GDM1 (cell line): ENCODE results near the gene CCDC27.

ENCODE experiments used
- DNase-seq: peaks from one replicate; lab custom pipeline; 2025; lab: John Stamatoyannopoulos, UW

Gene CCDC27

DNA sequence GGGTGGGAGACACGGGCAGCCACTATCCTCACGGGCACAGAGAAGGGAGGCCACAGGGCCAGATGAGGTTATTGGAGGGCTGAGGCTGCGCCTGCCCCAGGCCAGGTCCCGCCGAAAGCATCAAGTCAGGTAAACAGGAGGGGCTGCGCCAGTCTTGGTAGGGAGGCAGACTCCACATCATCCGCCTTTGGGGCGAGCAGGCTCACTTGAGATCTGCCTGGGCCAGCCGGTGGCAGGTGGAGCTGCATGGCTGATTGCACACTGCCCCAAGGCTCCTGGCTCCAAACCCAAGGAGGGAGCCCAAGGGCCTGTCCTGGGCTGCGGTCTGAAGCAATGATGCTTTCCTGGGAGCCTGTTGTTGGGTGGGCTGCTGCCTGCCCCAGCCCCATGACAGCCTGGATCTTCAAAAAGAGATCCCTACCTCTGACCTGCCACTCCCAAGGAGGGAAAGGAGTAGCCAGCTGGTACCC is 24.9 kb downstream of the CCDC27 start:
- DNase-seq = no peak

GRCh38 chr1:3777647-3778589 is 25.7 kb downstream of the CCDC27 start:
- DNase-seq = no peak

DNA sequence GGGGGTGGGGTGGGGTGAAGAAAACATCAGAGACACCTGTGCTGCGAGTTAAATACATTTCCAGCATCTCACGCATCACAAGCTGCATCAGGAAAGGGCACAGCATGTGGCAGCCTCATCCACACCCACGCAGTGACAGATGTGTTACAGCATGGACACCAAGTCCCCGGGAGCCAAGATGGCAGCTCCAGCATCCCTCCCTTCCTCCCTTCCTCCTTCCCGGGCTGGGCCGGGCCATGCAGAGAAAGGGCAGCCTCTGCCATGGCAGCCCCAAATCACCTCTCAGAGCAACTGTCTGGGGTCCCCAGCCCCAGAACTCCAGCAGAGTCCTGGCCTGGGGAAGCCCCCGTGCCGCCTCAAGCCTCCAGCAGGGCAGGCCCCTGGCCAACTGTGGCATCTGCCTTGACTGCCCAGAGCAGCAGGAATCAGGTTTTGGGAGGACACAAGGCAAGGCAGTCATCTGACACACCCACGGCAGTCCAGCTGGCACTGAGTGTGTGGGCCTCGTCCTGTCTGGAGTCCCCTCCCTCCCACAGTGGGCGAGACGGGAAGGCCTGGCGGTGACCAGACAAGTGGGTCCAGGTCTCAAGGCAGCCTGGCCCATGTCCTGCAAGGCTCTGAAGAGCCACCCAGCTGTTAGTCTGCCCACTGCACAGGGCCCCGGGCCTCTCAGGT is 26.5 kb downstream of the CCDC27 start:
- no peak for DNase-seq

- DNase-seq = no peak
Measured at GRCh38 chr1:3779265-3779911, 27.1 kb downstream of the CCDC27 start.

DNA sequence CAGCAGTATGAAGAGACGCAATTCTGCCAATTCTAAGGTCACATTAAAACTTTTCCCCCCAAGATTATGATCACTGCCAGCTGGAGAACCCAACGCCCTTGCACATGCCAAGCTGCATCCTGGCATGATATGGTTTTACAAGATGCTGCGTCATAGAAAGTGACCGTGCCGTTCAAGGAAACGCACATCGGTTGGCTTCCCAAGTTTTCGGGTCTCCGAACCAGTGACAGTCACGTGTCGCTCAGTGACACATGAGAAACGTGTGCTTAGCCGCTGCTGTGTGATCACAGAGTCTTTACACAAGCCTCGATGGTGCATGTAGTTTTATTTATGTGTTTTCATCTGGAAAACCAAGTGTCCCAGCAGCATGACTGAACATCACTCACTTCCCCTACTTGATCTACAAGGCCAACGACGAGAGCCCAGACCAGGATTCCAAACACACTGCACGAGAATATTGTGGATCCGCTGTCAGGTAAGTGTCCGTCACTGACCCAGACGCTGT is 27.7 kb downstream of the CCDC27 start:
- DNase-seq = no peak

DNA sequence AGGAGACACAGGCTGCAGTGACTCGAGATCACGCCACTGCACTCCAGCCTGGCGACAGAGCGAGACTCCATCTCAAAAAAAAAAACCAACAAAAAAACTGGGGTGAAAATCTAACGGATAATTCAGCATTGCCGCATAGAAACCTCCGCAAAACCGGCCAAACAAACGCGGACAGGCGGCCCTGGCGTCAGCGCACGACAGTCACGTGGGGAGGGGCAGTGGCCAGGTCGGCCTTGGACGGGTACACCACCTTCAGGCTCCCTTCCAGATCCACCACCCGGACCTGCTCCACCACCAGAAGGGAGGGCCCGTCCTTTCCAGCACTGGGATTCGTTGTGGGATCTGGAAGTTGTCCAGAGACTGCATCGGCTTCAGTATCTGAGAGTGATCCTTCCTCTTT is 28.7 kb downstream of the CCDC27 start:
- no peak for DNase-seq

DNA sequence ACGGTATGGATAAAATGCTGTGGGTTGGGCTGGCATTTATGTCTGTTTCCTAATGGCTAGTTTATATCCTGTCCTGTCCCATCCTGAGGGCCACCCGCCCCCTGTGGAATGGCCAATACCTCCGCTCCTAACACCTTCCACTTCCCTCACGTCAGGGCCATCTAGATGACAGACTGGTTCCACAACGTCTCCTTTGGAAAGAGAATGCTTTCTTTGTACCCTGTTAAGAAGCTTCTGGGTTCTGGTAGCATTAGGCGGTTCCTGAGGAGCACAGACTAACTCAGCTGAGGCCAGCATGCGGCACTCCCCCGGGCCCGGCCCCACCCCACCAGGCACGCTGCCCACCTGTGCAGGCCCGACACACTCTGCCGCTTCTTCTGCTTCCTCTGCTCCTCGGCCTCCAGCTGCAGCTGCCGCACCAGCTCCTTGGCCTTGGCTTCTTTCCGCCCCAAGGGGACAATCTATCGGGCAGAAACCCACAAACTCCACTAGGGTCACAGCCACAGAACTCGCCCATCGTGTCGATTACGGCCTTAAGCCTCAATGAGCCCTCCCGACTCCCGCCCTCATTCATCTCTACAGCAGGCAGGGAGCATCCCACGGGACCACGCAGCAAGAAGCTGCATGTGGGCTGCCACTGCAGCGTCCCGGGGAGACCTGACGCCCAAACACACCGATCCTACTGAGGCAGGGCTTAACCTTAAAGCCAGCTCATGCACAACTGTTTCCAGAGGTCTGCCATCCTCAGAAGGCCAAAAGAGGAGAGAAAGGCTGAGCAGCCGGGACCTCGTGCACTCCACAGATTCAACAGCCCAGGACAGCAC is 31.6 kb downstream of the CCDC27 start:
- no peak for DNase-seq

GRCh38 chr1:3785045-3785444 is 32.8 kb downstream of the CCDC27 start:
- no peak for DNase-seq

- no peak for DNase-seq
Measured at GRCh38 chr1:3785456-3786157, 33.4 kb downstream of the CCDC27 start.

- DNase-seq = no peak
Measured at GRCh38 chr1:3786468-3787348, 34.5 kb downstream of the CCDC27 start.

DNA sequence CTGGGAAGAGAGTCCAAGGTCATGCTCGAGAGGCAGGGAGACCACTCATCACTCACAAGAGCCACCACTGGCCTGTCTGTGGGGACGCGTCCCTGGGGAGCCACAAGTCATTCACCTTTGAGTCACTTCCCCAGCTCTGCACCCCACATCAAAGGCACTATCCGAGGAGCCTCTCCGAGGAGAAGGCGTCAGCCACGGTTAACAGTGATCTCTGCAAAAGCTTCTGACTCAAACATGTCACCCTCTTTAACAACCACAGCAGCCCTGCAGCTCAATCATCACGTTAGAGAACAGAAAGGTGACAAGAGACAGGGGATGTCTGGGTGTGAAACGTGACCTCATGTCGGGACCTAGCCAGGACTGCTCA is 35.1 kb downstream of the CCDC27 start:
- DNase-seq = no peak

- no peak for DNase-seq
Measured at GRCh38 chr1:3787745-3788605, 35.7 kb downstream of the CCDC27 start.

GRCh38 chr1:3788756-3789420 is 36.6 kb downstream of the CCDC27 start:
- DNase-seq = no peak

DNA sequence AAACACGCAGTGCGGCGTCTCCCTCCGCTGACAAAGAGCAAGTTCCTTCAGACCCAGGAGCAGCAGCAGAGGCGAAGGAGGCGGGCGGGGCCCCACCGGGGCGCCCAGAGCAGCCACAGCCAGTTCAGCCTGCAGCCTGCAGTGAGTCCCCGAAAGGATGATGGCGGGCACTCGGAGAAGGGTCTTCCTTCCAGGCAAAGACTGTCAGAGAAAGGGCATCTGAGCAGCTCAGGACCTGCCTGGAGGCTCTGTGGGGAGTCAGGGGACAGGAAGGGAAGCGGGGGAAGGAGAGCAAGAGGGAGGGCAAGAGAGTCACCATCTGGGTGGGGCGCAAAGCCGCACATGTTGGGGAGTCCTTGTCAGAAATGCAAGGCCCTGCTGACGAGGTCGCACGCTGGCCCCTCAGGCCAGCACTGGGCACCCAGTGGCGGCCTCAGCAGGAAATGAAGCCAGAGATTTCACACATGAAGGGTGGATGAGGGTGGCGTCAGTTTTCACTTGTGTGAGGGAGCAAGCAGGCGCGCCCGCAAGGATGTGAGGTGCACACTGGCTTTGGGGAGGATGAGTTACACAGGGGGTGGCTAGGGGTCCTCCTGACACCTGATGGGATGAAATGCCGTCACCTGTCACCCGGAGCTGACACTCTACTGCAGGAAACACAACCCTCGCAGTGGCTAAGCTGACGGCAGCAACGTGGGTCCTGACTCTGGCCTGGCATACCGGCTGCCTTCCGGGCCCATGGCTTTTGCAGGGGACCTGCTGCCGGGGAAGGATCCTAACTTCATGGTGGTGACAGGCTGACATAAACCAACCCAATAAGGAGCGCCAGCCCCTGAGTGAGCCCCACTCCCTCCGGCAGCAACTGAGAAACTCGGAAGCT is 37.4 kb downstream of the CCDC27 start:
- no peak for DNase-seq

DNA sequence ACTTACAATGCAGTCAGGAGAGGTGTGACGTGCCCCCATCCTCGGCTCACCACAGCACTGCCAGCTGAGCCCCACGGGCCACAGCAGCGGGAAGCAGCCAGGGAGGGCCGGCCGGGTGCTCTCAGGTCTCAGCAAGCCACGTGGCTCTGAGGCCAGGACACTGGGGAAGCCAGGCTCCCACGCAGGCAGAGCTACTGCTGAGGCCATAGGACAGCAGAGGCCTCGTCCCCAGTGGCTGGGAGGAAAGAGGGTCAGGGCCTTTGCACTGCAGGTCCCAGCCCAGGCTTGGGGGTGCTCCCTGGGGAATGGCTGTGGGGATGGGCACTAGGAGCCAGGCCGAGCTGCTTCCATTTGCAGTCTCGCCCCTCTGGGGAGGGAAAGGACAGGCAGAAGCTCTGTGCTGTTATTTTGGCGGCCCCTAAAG is 38.3 kb downstream of the CCDC27 start:
- no peak for DNase-seq

DNA sequence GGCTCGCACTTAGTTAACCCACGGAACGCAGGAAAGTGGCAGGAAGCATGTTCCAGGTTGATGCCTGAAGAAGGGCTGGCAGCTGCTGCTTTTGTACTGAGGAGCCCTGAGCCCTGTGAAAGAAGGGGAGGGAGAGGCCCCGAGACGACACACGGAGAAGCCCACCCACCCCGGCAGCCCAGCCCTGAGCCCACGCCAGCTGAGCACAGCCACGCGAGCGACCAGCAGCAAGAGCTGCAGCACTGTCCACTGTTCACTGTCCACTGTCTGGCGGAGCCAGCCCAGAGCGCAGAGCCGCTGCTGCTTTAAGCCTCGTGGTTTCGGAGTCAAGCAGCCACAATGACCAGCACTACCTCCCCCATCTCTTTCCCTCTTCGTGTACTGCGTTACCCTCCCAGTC is 38.7 kb downstream of the CCDC27 start:
- no peak for DNase-seq

DNA sequence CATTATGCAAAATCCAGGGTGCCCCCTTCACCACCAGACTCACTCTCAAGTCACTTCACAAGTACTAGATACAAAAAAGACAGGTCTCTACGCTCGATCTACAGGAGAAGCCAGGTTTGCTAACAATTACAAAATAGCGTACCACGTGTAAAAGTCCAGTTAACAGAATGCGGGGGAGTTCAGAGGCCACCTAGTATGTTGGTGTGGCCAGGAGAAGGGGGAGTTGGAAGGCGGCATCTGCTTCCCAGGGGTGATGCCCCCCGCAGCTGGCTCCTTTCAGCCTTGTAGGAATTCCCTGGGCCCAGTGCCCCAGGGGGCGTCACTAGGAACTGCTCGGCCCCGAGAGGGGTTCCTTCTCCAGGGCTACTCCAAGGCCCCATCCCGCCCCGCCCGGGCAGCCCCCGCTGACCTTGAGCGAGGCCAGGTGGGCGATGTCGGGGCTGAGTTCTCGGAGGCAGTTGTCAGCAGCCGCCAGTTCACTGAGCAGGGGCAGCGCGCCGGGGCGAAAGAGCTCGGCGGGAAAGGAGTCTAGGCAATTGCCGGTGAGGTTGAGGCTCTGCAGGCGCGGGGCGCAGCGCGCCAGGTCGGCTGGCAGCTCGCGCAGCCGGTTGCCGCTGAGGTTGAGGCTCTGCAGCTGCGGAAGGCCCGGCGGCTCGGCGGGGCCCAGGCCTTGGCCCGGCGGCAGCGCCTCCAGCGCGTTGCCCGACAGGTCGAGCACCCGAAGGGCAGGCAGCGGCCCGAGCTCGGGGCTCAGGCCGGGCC is 43.4 kb downstream of the CCDC27 start:
- no peak for DNase-seq
